Keratinocyte (primary cell): ENCODE results near the gene MFSD12.

Source experiments
- EZH2 ChIP-seq: IDR thresholded peaks from one replicate; pipeline ENCODE4 v1.6.1; 2012; ENCODE audit warnings: inconsistent platforms, mild to moderate bottlenecking, low read length, moderate library complexity
- TF ChIP-seq, protein P1 (sequence below), 3 experiments: IDR thresholded peaks in 1 of 3; conservative IDR thresholded peaks in 1 of 3; optimal IDR thresholded peaks in 1 of 3; 2 replicates in 2 of 3; 3 replicates in 1 of 3; pipeline versions ENCODE3 to v1.5.1; 2011; ENCODE audit warnings: low read length in 3 of 3, mild to moderate bottlenecking in 3 of 3, moderate library complexity in 2 of 3, control low read depth in 1 of 3, inconsistent platforms in 1 of 3; ENCODE audit not compliant: insufficient read depth in 2 of 3; ENCODE audit errors: extremely low read depth in 1 of 3

- TF ChIP-seq, protein P1, sequence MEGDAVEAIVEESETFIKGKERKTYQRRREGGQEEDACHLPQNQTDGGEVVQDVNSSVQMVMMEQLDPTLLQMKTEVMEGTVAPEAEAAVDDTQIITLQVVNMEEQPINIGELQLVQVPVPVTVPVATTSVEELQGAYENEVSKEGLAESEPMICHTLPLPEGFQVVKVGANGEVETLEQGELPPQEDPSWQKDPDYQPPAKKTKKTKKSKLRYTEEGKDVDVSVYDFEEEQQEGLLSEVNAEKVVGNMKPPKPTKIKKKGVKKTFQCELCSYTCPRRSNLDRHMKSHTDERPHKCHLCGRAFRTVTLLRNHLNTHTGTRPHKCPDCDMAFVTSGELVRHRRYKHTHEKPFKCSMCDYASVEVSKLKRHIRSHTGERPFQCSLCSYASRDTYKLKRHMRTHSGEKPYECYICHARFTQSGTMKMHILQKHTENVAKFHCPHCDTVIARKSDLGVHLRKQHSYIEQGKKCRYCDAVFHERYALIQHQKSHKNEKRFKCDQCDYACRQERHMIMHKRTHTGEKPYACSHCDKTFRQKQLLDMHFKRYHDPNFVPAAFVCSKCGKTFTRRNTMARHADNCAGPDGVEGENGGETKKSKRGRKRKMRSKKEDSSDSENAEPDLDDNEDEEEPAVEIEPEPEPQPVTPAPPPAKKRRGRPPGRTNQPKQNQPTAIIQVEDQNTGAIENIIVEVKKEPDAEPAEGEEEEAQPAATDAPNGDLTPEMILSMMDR (optimal IDR thresholded peaks at IDR 0.05 in 1 of 3, IDR thresholded peaks at IDR 0.05 in 1 of 3, conservative IDR thresholded peaks at IDR 0.05 in 1 of 3; ENCODE audit: extremely low read depth in 1 of 3, insufficient read depth in 2 of 3, low read length in 3 of 3), result peak in 2 of 3 experiments; percentile 32 to 41
- no peak for TF ChIP-seq EZH2
These were observed 28.8 kb upstream of the MFSD12 start for GRCh38 chr19:3586127-3586626.
